Endodermal cell (in vitro differentiated cells): ENCODE data around the gene TCF12. TPM values are rescaled to one million over a fixed set of nuclear protein-coding genes. Genes with fewer than 3 reads are reported as not detected.

Experiments
- DNase-seq: peaks from one replicate; pipeline ENCODE4 v3.0.0-alpha.2; 2017
- H3K27ac ChIP-seq: 2 replicates; pipeline ENCODE4 v1.5.1; 2013; ENCODE audit warnings: mild to moderate bottlenecking, low read depth, low read length, moderate library complexity
- H3K27me3 ChIP-seq: 2 replicates; pipeline ENCODE4 v1.6.1; 2013; ENCODE audit warnings: mild to moderate bottlenecking, low read length, moderate library complexity; ENCODE audit not compliant: insufficient read depth, control insufficient read depth, poor library complexity, severe bottlenecking
- H3K36me3 ChIP-seq: 2 replicates; pipeline ENCODE4 v1.7.0; 2013; ENCODE audit warnings: mild to moderate bottlenecking, low read length, moderate library complexity; ENCODE audit not compliant: control insufficient read depth, insufficient read depth
- H3K4me1 ChIP-seq: one replicate; pipeline ENCODE4 v1.7.0; 2013; ENCODE audit warnings: low read length; ENCODE audit not compliant: control insufficient read depth, insufficient read depth
- H3K4me3 ChIP-seq: 2 replicates; pipeline ENCODE4 v1.5.1; 2013; ENCODE audit warnings: mild to moderate bottlenecking, low read length, moderate library complexity
- H3K9ac ChIP-seq: 2 replicates; pipeline ENCODE4 v1.6.1; 2013; ENCODE audit warnings: mild to moderate bottlenecking, low read length, moderate library complexity; ENCODE audit not compliant: poor library complexity, severe bottlenecking; ENCODE audit errors: extremely low read depth
- H3K9me3 ChIP-seq: 2 replicates; pipeline ENCODE4 v1.6.1; 2013; ENCODE audit warnings: mild to moderate bottlenecking, low read length, moderate library complexity; ENCODE audit not compliant: control insufficient read depth
- H3K27ac Mint-ChIP-seq: 2 replicates; pipeline ENCODE4 v1.8.0; 2020; ENCODE audit warnings: mixed read lengths
- H3K27me3 Mint-ChIP-seq: 2 replicates; pipeline ENCODE4 v1.8.0; 2021; ENCODE audit warnings: mild to moderate bottlenecking, mixed read lengths; ENCODE audit not compliant: insufficient read depth
- H3K36me3 Mint-ChIP-seq: 2 replicates; pipeline ENCODE4 v1.8.0; 2020; ENCODE audit warnings: low read depth, mixed read lengths
- H3K4me1 Mint-ChIP-seq: 2 replicates; pipeline ENCODE4 v1.8.0; 2020; ENCODE audit warnings: mixed read lengths
- H3K4me3 Mint-ChIP-seq: 2 replicates; pipeline ENCODE4 v1.8.0; 2020; ENCODE audit warnings: mild to moderate bottlenecking, moderate library complexity, mixed read lengths
- H3K9me3 Mint-ChIP-seq: 2 replicates; pipeline ENCODE4 v1.8.0; 2020; ENCODE audit warnings: mild to moderate bottlenecking, mixed read lengths
- WGBS, 2 experiments: methylation state at CpG; one replicate each; pipeline versions ENCODE4 v1.1.5 to v1.1.7; 2013; ENCODE audit warnings: missing lambda C conversion rate in 2 of 2, mixed read lengths in 1 of 2; ENCODE audit not compliant: insufficient coverage in 1 of 2, insufficient read length in 1 of 2; 5-methylcytosine and 5-hydroxymethylcytosine counted together
- total RNA-seq, 2 donors: library from RNA; stranded (reverse); fragmentation: NEBNext Ultra II Directional in 1 of 2; extraction: Animal tissue kit (Norgen Biotek cat#: 25700) in 1 of 2; gene quantifications; 2 replicates in 1 of 2; 3 replicates in 1 of 2; pipeline ENCODE4 v1.2.1, GENCODE V29; 2021
- TF ChIP-seq, protein P1 (sequence below): fragments of 200-600 bp; sonication (generic); conservative IDR thresholded peaks from 2 replicates; pipeline ENCODE4 v1.5.0; 2021; ENCODE audit warnings: antibody characterized with exemption, mild to moderate bottlenecking

The TCF12 gene
- total RNA-seq, 2 donors from 2014 or later = 103 to 121 TPM

DNA sequence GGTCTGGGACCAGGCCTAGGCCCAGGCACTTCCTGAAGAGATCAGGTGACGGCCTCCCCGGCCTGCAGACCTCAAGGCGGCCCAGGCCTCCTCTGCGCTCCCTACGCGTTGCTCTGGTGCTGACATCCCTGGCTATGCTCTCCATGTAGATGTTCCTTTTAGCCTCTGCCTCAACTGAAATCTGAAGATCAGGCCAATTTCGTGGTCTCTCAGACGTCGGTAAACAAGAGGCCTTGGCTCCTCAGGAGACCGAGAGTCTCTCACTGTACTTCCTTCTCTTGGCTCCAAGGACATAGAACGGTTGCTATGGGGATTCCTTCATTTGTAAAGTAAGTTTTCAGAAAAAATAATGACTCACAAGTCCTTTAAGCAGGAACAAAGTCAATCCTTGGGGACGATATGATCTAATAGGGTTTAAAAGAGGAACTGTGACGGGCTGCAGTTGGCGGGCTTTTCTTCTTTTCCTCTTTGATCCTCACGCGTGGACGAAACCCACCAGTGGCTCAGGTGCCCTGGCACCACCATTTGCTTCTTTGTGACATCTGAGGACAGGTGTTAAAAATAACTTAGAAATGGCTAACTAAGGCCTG is 402.3 kb downstream of the TCF12 start:
- 88 to 93% methylated on average over 14 to 17 of the region's 17 CpGs for whole genome bisulfite sequencing, 2 experiments
- H3K4me3 Mint-ChIP-seq = no peak overlapping the region
- peaks cover 38% of the 10 kb centered on the region for H3K4me1 Mint-ChIP-seq
- Histone ChIP-seq H3K4me3 (no peak overlapping the region), H3K27ac (no peak overlapping the region), H3K9ac (no peak overlapping the region), H3K27me3 (no peaks in the 10 kb centered on the region), H3K9me3 (no peaks in the 10 kb centered on the region), H3K4me1 (peaks cover 11% of the 10 kb centered on the region), H3K36me3 (no peaks in the 10 kb centered on the region)
- TF ChIP-seq, protein P1, sequence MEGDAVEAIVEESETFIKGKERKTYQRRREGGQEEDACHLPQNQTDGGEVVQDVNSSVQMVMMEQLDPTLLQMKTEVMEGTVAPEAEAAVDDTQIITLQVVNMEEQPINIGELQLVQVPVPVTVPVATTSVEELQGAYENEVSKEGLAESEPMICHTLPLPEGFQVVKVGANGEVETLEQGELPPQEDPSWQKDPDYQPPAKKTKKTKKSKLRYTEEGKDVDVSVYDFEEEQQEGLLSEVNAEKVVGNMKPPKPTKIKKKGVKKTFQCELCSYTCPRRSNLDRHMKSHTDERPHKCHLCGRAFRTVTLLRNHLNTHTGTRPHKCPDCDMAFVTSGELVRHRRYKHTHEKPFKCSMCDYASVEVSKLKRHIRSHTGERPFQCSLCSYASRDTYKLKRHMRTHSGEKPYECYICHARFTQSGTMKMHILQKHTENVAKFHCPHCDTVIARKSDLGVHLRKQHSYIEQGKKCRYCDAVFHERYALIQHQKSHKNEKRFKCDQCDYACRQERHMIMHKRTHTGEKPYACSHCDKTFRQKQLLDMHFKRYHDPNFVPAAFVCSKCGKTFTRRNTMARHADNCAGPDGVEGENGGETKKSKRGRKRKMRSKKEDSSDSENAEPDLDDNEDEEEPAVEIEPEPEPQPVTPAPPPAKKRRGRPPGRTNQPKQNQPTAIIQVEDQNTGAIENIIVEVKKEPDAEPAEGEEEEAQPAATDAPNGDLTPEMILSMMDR = no peak
- no peak overlapping the region for H3K27ac Mint-ChIP-seq
- H3K9me3 Mint-ChIP-seq = no peaks in the 10 kb centered on the region
- DNase-seq = no peak
- no peaks in the 10 kb centered on the region for H3K36me3 Mint-ChIP-seq
- H3K27me3 Mint-ChIP-seq = no peaks in the 10 kb centered on the region

DNA sequence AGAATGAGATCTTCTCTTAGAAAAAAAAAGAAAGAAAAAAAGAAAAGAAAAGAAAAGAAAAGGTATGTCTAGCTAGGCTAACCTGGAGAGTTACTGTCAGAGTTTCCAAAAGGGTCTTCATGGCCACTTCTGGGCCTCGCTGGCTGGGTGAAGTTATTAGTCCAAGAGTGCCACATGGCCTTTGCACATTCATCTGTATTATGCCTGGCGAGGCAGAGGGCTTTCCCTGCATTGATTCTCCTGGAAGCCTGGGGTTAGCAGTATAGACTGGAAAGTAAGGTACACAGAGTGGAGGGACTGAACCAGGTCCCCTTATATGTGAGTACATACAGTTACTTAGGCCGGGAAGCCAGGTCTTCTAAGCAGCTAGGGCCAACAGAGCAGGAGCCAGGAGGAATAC is 403.0 kb downstream of the TCF12 start:
- Histone ChIP-seq H3K4me1 (peaks cover 11% of the 10 kb centered on the region), H3K4me3 (no peak overlapping the region)
- H3K27ac Mint-ChIP-seq = no peak overlapping the region

DNA sequence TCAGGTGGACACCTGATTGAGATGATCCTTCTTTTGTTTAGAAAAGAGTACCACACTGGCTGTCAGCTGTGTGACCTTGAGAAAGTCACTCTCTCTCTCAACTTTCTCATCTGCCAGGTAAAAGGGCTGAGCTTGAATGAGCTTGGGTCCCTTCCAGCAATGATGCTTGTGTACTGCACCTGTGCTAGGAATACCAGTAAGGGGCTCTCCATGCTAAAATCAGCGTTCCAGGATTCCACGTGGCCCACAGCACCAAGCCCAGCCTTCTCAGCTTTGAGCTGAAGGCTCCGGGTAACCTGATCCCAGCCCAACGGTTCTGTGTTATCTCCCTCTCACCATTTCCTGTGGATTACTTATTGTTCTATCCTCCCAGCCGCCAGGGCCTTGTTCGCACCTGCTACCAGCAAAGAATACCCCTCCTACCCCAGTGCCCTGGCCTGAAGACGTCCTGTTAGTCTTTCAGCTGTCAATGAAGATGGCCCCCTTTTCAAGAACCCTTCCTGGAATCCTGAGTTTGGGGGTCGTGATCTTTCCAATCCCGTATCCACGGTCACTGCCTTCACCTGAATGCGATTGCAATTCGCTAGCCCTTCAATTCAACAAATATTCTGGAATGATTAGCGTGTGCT is 403.6 kb downstream of the TCF12 start:
- H3K36me3 Mint-ChIP-seq = no peaks in the 10 kb centered on the region
- H3K4me3 Mint-ChIP-seq = peak overlapping the region; percentile 11
- H3K9ac ChIP-seq = no peak overlapping the region
- peak overlapping the region; percentile 45 for H3K27ac Mint-ChIP-seq
- H3K27me3 Mint-ChIP-seq = no peaks in the 10 kb centered on the region
- H3K4me1 Mint-ChIP-seq = peaks cover 44% of the 10 kb centered on the region
- TF ChIP-seq, protein P1 = no peak
- H3K27me3 ChIP-seq = no peaks in the 10 kb centered on the region
- H3K9me3 ChIP-seq = no peaks in the 10 kb centered on the region
- no peaks in the 10 kb centered on the region for H3K36me3 ChIP-seq
- H3K9me3 Mint-ChIP-seq = no peaks in the 10 kb centered on the region
- H3K4me3 ChIP-seq = no peak overlapping the region
- H3K4me1 ChIP-seq = peaks cover 13% of the 10 kb centered on the region
- peak; percentile 83 for DNase-seq
- WGBS, 2 experiments = 56 to 66% methylated on average over 13 of the region's 13 CpGs
- no peak overlapping the region for H3K27ac ChIP-seq

More for the DNA sequence above, 403.0 kb downstream of the TCF12 start:
- no peak overlapping the region for H3K9ac ChIP-seq
- peaks cover 41% of the 10 kb centered on the region for H3K4me1 Mint-ChIP-seq
- no peak for DNase-seq
- no peaks in the 10 kb centered on the region for H3K27me3 ChIP-seq
- no peaks in the 10 kb centered on the region for H3K36me3 Mint-ChIP-seq
- no peaks in the 10 kb centered on the region for H3K27me3 Mint-ChIP-seq
- no peaks in the 10 kb centered on the region for H3K36me3 ChIP-seq
- 94 to 100% methylated on average over 2 to 3 of the region's 3 CpGs for WGBS, 2 experiments
- no peak overlapping the region for H3K27ac ChIP-seq
- no peak overlapping the region for H3K4me3 Mint-ChIP-seq
- TF ChIP-seq, protein P1 = no peak
- no peaks in the 10 kb centered on the region for H3K9me3 Mint-ChIP-seq
- H3K9me3 ChIP-seq = no peaks in the 10 kb centered on the region
